ENCODE measurements around the gene IPO9. TPM values are rescaled to one million over a fixed set of nuclear protein-coding genes. Genes with fewer than 3 reads are reported as not detected.

Gene IPO9
- total and polyA plus RNA-seq, 10 of the 15 experiments (the other 5 are each of a cell fraction or from before 2014, with no cell fraction given) = 19.1 to 77.3 (median 34.1) TPM

DNA sequence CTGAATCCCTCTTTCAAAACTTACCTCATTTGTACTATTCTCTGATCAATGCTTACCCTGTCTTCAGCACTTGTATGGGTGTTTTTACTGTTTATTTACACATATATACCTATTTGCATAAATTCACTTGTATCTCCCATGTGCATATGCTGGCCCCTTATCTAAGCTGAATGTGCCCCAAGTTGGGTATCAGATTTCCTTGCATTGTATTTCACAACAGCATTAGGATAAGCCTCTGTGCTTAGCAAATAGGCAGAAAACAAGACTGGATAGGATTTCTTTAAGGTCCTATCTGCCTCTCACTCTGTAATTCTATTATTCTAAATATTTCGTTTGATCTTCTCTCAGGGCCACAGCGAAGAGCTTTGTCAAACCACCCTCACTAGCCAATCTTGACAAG, 45.9 kb upstream of the IPO9 start:
- 16% methylated on average over 2 of the region's 2 CpGs for WGBS (ENCODE audit: insufficient coverage, insufficient replicate concordance, low lambda C conversion rate, missing lambda C conversion rate)
- CTCF ChIA-PET = interaction anchor here (1.2 to 15.6 kb wide), 4 partner anchors 10 to 253 kb away, joined by 3 to 332 read pairs (median 6); no protein-coding TSS in a partner anchor
- RAD21 ChIA-PET (ENCODE audit: unreplicated experiment) = no interaction called here
- H3K4me3 ChIP-seq = no peak overlapping the region
- in situ Hi-C loops (cut with MboI) = loop anchor here (10.0 kb wide), 1 partner anchor 218 kb away; no protein-coding TSS in a partner anchor
- no peak overlapping the region for H3K9ac ChIP-seq (ENCODE audit: control insufficient read depth, insufficient read depth, low read length)
- DNase-seq (ENCODE audit: low read depth, low spot score) = no peak
- H3K4me1 ChIP-seq (ENCODE audit: control insufficient read depth, insufficient read depth, low read length) = no peaks in the 10 kb centered on the region
- no peak for FAIRE-seq
- H3K4me2 ChIP-seq (ENCODE audit: control insufficient read depth, insufficient read depth) = no peak overlapping the region
- no peak overlapping the region for H2AFZ ChIP-seq (ENCODE audit: control insufficient read depth, low read depth, low read length)
- H3K36me3 ChIP-seq (ENCODE audit: control insufficient read depth in 2 of 2, insufficient read depth in 2 of 2, low read length in 1 of 2) = no peaks in the 10 kb centered on the region
- no TSS peak for BruUV-seq (replicated peaks)
- no peaks in the 10 kb centered on the region for H3K9me3 ChIP-seq (replicated peaks; ENCODE audit: control insufficient read depth, insufficient read depth, low read length)
- SMC1A ChIA-PET (ENCODE audit: uncharacterized antibody, unreplicated experiment) = no interaction called here
- H3K27me3 ChIP-seq (replicated peaks in 1 of 2; ENCODE audit: control insufficient read depth in 2 of 2, insufficient read depth in 2 of 2, low read length in 1 of 2) = peaks cover 3% of the 10 kb centered on the region in 2 experiments; a peak in 3 of 4 replicates
- TF ChIP-seq, protein P1, sequence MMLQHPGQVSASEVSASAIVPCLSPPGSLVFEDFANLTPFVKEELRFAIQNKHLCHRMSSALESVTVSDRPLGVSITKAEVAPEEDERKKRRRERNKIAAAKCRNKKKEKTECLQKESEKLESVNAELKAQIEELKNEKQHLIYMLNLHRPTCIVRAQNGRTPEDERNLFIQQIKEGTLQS (IDR thresholded peaks at IDR 0.05; ENCODE audit: borderline replicate concordance, extremely low read depth, low read depth, low read length) = no peak
- H3K27ac ChIP-seq (ENCODE audit: control insufficient read depth, insufficient read depth) = no peak overlapping the region
- ATAC-seq = no peak
- H3K79me2 ChIP-seq (ENCODE audit: control insufficient read depth, insufficient read depth, low read length) = no peaks in the 10 kb centered on the region
- intact Hi-C loops (cut with micrococcal nuclease; ENCODE audit: unreplicated experiment) = no loop called here
- no peaks in the 10 kb centered on the region for H4K20me1 ChIP-seq (ENCODE audit: control insufficient read depth, insufficient read depth)
- POLR2A ChIA-PET = no interaction called here

DNA sequence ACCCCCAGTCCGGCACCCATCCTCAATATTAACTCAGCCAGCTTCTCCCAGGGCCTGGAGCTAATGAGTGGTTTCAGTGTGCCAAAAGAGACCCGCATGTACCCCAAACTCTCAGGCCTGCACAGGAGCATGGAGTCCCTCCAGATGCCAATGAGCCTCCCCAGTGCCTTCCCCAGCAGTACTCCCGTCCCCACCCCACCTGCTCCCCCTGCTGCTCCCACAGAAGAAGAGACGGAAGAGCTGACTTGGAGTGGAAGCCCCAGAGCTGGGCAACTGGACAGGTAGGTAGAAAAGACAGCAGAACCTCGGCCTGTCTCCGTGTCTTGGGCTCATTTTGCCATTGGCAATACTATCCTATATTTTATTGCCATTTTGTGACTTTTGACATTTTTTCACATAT, 45.4 kb upstream of the IPO9 start:
- no TSS peak for BruUV-seq (replicated peaks)
- H3K36me3 ChIP-seq (ENCODE audit: control insufficient read depth in 2 of 2, insufficient read depth in 2 of 2, low read length in 1 of 2) = no peaks in the 10 kb centered on the region
- in situ Hi-C loops (cut with MboI) = loop anchor here (10.0 kb wide), 1 partner anchor 219 kb away; no protein-coding TSS in a partner anchor
- intact Hi-C loops (cut with micrococcal nuclease; ENCODE audit: unreplicated experiment) = no loop called here
- DNase-seq (ENCODE audit: low read depth, low spot score) (no peak), ATAC-seq (no peak), FAIRE-seq (no peak)
- H3K79me2 ChIP-seq (ENCODE audit: control insufficient read depth, insufficient read depth, low read length) = no peaks in the 10 kb centered on the region
- POLR2A ChIA-PET = no interaction called here
- H3K9me3 ChIP-seq (replicated peaks; ENCODE audit: control insufficient read depth, insufficient read depth, low read length) = no peaks in the 10 kb centered on the region
- peaks cover 0 to 3% of the 10 kb centered on the region in 2 experiments; a peak in 2 of 4 replicates for H3K27me3 ChIP-seq (replicated peaks in 1 of 2; ENCODE audit: control insufficient read depth in 2 of 2, insufficient read depth in 2 of 2, low read length in 1 of 2)
- H2AFZ ChIP-seq (ENCODE audit: control insufficient read depth, low read depth, low read length) = no peak overlapping the region
- WGBS (ENCODE audit: insufficient coverage, insufficient replicate concordance, low lambda C conversion rate, missing lambda C conversion rate) = 19% methylated on average over 6 of the region's 6 CpGs
- TF ChIP-seq ZNF622 (IDR thresholded peaks at IDR 0.05) (no peak), ZNF384 (IDR thresholded peaks at IDR 0.05; ENCODE audit: borderline replicate concordance, low read depth, low read length) (no peak), HCFC1 (IDR thresholded peaks at IDR 0.05; ENCODE audit: low read length) (no peak), CREM (IDR thresholded peaks at IDR 0.05; ENCODE audit: low read depth) (no peak), SRF (IDR thresholded peaks at IDR 0.05; ENCODE audit: low read depth in 2 of 2, low read length in 2 of 2) (no peak), RAD21 (IDR thresholded peaks at IDR 0.05; ENCODE audit: insufficient read depth, low read depth, low read length) (peak; percentile 16; the same call in 1 of the 2 replicates), RCOR1 (conservative IDR thresholded peaks at IDR 0.05; ENCODE audit: low read depth, low read length) (no peak), BRCA1 (IDR thresholded peaks at IDR 0.05; ENCODE audit: low read depth, low read length) (no peak), MEF2A (IDR thresholded peaks at IDR 0.05; ENCODE audit: insufficient read depth, low read depth, low read length) (no peak), SMC3 (IDR thresholded peaks at IDR 0.05; ENCODE audit: borderline replicate concordance, low read length) (peak; percentile 6; the same call in 1 of the 2 replicates), RB1 (IDR thresholded peaks at IDR 0.05; ENCODE audit: borderline replicate concordance) (no peak), WRNIP1 (IDR thresholded peaks at IDR 0.05; ENCODE audit: borderline replicate concordance, low read depth, low read length) (no peak)
- TF ChIP-seq, protein P2, sequence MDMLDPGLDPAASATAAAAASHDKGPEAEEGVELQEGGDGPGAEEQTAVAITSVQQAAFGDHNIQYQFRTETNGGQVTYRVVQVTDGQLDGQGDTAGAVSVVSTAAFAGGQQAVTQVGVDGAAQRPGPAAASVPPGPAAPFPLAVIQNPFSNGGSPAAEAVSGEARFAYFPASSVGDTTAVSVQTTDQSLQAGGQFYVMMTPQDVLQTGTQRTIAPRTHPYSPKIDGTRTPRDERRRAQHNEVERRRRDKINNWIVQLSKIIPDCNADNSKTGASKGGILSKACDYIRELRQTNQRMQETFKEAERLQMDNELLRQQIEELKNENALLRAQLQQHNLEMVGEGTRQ (IDR thresholded peaks at IDR 0.05; ENCODE audit: borderline replicate concordance, low read depth, low read length) = no peak
- TF ChIP-seq, protein P3, sequence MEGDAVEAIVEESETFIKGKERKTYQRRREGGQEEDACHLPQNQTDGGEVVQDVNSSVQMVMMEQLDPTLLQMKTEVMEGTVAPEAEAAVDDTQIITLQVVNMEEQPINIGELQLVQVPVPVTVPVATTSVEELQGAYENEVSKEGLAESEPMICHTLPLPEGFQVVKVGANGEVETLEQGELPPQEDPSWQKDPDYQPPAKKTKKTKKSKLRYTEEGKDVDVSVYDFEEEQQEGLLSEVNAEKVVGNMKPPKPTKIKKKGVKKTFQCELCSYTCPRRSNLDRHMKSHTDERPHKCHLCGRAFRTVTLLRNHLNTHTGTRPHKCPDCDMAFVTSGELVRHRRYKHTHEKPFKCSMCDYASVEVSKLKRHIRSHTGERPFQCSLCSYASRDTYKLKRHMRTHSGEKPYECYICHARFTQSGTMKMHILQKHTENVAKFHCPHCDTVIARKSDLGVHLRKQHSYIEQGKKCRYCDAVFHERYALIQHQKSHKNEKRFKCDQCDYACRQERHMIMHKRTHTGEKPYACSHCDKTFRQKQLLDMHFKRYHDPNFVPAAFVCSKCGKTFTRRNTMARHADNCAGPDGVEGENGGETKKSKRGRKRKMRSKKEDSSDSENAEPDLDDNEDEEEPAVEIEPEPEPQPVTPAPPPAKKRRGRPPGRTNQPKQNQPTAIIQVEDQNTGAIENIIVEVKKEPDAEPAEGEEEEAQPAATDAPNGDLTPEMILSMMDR (IDR thresholded peaks at IDR 0.05 in 2 of 3, conservative IDR thresholded peaks at IDR 0.05 in 1 of 3; ENCODE audit: control insufficient read depth in 2 of 3, extremely low read depth in 1 of 3, insufficient read depth in 1 of 3, low read depth in 3 of 3, low read length in 3 of 3) = 0 out of 6 replicates have a peak, but pooled peaks of 1 of the 3 experiments have one; percentile 2
- no peaks in the 10 kb centered on the region for H3K4me1 ChIP-seq (ENCODE audit: control insufficient read depth, insufficient read depth, low read length)
- no peak overlapping the region for H3K4me2 ChIP-seq (ENCODE audit: control insufficient read depth, insufficient read depth)
- H3K27ac ChIP-seq (ENCODE audit: control insufficient read depth, insufficient read depth) = no peak overlapping the region
- RAD21 ChIA-PET (ENCODE audit: unreplicated experiment) = no interaction called here
- CTCF ChIA-PET = interaction anchor here (0.6 to 15.6 kb wide), 5 partner anchors 10 to 253 kb away, joined by 3 to 332 read pairs (median 5); no protein-coding TSS in a partner anchor
- no peaks in the 10 kb centered on the region for H4K20me1 ChIP-seq (ENCODE audit: control insufficient read depth, insufficient read depth)
- H3K4me3 ChIP-seq = no peak overlapping the region
- no peak overlapping the region for H3K9ac ChIP-seq (ENCODE audit: control insufficient read depth, insufficient read depth, low read length)
- SMC1A ChIA-PET (ENCODE audit: uncharacterized antibody, unreplicated experiment) = no interaction called here

All from GM12878 (cell line).